NCI-H345 treated with DMSO at 0.1 percent for 48 hours (cell line): ENCODE measurements around the gene ENG.

Experiments used
- DNase-seq: peaks from one replicate; lab custom pipeline; 2025; ENCODE audit not compliant: unreplicated experiment; lab: John Stamatoyannopoulos, UW

The ENG gene

DNA sequence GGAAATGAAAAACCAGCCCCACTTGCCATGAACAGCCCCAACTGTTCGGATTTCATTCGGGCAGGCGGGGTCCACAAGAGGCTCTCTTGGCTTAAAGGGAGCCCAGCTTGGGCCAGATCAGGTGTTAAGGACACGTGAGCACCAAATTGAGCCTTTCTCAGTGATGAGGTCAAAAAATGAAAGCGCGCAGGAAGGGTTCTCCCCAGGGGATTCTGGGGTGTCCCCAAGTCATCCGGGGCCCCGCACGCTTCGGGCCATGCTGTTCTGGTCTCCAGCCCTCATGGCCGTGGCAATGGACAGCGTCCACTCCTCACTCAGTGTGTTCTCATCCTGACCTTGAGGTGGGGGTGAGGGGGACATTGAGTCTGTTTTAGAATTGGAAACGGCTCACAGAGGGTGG is 12.1 kb upstream of the ENG start:
- no peak for DNase-seq

DNA sequence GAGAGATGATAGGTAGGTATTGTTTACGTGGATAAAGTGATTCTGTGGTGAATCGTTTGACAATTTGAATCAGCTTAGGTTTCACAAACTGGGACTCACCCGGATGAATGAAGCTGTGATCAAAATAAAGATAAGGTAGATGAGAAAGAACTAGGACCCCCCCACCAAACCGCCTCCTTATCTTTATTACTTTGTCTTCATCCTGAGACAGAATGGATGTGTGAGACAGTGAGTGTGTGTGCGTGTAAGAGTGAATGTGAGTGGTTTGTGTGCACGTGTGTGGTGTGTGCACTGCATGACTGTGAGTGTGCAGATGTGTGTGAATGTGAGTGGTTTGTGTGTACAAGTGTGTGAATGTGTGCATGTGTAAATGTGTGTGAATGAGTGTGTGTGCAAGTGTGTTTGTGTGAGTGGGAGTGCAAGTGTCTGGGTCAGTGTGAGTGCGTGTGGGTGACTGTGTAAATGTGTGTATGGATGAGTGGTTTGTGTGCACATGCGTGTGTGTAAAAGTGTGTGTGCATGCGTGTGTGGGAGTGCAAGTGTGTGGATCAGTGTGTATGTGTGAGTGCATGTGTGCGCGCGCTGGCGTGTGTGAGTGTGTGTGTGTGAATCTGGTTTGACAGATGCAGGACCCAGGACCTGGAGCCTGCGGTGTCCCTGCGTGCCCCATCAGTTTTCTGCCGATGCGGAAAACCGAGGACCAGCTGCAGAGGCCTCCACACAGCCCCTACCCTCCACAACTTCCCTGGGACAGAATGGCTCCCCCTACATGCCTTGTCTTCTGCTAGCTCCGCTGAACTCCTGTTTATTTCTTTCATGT is 11.4 kb upstream of the ENG start:
- no peak for DNase-seq

DNA sequence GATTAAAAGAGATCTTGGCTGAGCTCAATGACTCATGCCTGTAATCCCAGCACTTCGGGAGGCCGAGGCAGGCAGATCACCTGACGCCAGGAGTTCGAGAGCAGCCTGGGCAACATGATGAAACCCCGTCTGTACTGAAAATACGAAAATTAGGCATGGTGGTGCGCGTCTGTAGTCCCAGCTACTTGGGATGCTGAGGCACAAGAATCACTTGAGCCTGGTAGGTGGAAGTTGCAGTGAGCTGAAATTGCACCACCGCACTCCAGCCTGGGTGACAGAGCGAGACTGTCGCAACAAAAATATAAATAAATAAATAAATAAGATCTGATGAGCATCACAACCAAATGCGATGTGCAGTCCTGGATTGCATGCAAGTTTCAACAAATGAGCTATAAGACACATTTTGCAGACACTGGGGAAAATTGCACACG is 8.7 kb upstream of the ENG start:
- no peak for DNase-seq

DNA sequence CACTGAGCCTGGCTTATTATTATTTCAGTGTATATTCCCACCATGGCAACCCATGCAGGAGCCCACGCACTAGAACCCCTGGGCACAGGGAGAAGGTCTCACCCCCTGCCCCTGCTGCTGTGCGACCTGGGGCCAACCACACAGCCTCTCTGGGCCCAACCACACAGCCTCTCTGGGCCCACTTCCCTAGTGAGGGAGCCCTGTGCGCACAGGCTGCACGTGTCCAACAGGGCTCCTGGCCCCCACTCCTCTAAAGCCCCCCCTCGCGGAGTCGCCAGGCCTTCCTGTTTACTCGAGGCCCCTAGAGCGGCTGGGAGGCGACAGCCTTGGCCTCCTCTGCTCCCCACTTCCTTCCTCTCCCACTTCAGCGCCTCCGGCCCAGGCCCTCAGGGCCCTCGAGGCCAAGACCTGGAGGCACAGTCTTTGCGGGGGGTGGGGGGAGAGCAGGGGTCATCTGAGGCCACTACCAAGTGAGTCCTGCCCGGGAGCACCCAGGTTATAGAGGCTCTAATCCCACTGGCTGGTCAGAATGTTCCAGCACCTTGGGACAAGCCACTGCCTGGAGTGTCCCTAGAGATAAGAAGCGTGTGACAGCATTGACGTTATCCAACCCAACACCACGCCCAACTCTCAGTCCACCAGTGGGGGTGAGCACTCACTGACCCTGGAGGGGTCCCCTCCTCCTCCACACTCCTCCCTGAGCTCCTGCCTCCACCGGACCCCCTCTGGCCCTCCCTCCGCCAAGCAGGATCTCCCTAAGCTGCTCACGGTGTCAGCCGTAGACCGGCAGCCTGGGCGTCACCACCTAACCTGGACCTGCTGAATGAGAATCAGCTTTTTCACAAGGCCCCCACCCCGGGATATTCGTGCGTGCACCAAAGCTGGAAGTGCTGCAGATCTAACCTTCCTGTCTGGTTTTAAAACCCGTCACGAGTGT is 7.9 kb upstream of the ENG start:
- DNase-seq, result no peak

DNA sequence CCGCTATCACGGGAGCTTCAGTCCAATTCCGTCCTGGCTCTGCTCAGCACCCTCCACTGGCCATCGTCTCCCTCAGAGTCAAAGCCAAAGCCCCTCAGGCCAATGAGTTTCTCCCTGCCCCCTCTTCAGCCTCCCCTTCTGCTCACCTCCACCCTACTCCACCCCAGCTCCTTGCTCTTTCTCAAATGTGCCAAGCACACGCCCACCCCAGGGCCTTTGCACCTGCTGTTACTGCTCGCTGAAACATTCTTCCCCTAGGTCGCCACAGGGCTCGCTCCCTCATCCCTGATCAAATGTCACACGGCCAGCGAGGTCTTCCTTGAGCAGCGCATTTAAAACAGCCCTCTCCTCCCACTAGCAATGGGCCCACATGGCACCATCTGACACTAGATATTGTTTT is 6.3 kb upstream of the ENG start:
- DNase-seq, result no peak

DNA sequence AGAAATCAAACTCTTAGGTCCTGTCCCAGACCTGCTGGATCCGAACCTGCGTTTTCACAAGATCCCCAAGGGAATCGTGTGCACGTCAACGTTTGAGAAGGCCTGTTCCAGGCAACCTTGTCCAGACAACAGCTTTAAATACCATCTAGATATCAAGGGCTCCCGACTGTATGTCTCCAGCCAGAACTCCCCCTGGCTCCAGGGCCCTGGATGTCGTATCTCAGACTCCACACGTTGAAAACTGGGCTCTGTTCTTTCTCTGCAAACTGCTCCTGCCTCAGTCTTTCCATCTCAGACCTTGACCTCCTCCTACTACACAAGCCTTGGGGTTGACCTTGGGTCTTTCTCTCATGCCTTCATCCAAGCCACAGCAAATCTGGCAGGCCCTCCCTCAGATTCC is 5.8 kb upstream of the ENG start:
- DNase-seq, result no peak

DNA sequence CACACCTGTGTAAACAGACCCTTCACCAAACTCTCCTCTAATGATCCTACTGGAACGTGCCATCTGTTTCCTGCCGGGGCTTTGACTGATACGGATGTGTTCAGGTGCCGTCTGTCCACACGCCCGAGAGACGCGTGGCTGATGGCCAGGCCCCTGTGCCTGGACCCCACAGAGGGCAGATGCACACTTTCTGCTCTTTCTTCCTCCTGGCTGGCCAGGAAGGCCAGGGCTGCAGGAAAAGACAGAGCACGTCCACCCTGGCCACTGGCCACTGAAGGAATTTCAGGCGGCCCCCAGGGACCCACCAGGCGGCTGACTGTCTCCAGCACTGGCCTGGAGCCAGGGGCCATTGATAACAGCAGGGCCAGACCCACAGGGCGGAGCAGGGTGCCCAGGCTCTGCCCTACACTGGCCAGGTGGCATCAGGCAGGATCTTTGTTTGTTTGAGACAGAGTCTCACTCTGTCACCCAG is 3.6 kb upstream of the ENG start:
- DNase-seq, result no peak

DNA sequence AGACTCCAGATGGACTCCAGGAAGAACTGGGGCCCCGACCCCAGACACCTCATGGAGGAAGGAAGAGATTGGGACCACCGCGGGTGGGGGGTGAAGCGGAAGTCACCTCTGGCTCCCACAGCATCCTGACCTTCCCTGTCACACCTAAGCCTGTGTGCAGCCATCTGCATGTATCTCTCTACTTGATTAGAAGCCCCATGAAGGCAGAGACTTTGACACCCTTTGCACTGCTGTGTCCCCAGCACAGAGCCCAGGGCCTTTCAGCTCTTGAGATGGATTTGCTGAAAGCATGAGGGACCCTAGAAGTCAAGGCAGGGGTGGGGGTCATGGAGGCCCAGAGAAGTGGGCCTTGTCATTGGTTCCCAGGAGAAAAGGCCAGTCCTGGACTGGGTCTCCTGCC is 2.8 kb upstream of the ENG start:
- no peak for DNase-seq

DNA sequence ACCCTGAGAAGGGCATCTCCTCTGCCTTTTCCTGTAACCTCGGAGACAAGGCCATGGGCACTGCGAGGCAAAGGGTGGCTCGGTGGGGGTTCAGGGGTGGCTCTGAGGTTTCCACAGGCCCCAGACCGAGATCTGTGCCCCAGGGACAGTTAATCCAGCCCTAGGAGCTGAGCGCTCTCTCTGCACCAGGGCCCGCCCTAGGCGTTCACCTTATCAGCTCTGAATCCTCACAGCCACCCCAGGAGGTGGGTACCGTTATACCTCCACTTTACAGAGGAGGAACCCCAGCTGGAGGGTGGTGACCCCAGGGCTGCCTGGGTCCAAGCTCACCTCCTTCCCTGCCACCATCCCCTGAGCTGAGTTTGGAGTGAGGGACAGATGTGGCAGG is 2.3 kb upstream of the ENG start:
- no peak for DNase-seq

DNA sequence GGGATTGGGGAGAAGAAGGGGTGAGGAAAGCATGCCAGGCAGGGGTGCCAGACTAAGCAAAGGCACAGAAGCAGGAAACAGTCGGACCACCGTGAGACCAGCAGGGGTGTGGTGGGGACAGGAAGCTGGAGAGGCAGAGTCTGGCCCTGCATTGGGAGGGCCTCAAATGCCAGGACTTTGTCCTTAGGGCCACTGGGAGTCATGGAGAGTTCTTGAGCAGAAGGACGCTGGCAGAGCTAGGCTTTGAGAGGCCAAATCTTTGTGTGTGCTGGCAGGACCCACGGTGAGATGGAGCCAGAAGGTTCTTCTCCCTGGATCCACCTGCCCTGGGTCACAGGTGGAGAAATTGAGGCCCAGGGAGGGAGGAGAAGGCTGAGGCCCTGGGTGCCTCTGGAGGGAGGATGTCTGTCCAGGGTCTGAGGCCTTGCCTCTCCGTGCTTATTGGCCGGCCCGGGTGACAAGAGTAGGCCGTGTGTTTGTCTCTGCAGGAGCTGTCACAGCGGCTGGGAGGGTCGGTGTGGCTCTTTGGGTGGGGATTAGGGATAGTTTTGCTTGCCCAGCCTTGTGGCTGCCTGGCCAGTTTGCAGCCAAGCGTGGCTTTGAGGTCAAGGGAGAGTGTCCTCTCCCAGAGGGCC is 1.8 kb upstream of the ENG start:
- no peak for DNase-seq

DNA sequence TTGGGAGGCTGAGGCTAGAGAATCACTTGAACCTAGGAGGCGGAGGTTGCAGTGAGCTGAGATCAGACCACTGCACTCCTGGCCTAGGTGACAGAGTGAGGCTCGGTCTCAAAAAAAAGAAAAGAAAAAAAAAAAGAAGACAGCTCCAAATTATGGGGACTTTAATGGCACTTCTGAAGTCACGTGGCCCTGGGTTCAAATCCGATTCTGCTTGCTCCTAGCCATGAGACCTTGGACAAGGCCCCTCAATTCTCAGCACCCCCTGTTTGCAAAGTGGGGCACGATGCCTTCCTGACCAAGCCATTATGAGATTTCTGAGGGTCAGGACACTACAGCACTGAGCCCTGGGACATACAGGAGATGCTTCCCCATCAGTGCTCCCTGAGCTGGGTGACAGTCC is 1.1 kb upstream of the ENG start:
- no peak for DNase-seq

DNA sequence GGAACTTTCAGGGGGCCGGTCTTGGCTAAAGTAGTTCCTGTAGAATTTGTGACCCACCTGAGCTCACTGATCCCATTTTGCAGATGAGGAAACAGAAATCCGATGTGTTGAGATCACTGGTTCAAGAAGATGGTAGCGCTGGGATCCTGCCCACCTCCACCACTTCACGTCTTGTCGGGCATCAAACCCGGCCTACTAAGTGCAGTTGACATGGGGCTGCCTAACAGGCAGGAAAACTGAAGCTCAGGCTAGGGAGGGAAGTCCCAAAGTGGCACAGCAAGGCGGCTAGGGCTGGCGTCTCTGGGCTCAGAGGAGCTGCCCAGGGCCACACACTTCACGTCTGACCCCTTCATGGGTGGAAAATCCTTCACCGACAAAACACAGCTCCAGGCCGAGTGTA is 502 bp upstream of the ENG start:
- DNase-seq, result no peak

DNA sequence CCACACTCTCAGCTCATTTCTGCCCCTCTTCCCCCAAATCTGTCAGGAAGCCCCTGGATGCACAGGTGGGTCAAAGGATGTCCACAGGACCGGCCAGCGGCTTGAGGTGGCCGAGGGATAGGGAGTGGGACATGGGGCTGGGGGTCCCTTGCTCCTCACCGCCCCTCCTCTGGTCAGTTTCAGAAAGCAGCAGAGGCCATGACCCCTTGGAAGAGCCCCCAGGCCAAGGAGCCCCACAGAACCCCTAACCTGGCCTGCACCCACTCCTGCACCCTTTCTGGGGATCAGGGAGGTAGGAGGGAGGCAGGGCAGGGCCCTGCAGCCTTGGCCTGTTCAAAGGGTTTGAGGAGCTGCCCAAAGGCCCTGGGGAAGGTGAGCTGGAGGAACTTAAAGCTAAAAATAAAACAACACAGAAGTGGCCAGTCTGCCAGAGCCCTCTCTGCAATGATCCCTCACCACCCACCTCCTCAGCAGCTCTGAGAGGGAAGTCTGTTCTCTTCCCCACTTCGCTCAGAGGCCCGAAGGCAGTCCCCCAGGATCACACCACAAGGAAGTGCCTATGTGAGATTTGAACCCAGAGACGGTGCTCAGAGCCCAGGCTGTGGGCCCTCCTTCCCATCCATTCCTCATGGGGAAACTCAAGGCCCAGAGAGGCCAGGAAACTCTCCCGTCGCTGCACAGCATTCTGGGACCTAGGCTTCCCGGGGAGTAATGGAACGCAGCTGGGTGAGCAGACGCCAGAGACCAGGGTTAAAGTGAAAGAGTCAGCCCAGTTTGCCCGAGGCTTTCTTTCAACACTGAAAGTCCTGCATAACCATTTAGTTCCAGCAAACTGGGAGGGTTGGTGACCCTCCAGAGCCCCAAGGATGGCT is 910 bp downstream of the ENG start:
- DNase-seq, result no peak

DNA sequence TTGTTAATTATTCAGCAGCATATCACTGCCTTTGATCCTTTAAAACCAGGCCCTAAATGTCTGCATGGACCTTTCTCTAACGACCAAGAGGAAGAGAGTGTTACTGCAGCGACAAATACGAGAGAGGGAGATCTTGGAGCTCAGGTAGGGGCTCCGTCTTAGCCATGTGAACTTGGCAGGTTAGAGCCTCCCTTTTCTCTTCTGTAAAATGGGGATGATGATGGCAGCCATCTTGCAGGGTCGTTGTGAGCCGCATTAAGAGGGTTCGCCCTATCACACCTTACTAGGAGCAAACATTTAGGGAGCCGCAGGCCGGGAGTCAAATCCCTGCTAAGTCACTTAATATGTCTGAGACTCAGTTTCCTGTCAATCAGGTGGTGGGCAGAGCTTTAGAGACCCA is 1.6 kb downstream of the ENG start:
- DNase-seq, result no peak

DNA sequence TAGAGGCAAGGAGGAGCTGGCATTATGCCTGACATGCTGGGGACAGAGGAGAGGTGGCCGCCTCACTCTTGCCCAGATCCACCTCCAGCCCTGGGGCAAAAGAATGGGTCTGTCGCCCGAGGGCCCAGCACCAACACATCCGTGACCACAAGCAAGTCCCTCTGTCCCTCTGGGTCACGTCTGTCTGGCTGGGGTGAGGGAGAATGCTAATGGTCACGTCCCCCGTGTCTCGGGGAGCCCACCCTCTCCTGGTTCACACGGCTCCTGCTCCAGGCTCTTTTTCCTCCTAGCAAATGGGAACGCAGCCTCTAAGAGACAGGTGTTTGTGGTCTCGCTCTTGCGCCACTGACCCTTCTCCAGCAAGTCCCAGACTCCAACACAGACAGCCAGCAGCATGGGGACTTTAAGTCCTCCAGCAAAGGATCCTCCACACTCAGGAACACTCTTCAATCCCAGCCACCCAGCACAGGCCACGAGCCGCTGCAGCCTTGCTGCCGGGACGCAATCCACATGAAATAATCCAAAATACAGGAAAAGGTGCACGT is 4.1 kb downstream of the ENG start:
- DNase-seq, result no peak

DNA sequence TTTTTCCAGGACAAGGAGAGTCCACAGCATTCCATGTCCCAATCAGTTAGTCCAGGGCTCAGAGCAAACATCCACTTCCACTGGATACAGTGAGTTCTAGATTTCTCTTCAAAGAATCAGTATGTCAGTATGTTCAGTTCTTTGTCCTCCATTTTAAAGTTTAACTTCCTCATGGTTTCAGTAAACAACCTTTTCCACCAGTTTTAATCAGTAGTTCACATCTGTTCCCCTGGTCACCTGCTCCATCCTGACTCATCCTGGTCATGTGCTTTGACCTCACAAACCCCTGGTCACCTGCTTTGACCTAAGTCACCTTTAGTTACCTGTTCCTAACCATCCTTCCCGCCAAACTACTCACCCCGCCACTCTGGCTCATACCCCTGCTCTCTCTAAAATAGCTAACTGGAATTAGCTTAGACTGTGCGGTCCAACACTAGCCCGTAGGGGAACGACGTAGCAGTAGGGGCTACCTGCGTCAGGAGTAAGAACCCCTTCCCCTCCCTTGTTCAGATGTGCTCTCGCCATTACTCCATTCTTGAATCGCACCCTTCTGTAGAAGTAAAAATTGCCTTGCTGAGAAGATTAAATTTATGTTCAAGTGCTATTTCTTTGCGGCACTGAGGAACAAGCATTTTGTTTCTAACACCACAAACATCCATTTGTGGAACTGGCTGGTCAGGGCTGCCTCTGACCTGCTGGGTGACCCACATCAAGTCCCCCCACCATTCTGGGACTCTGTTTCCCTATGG is 5.5 kb downstream of the ENG start:
- no peak for DNase-seq

DNA sequence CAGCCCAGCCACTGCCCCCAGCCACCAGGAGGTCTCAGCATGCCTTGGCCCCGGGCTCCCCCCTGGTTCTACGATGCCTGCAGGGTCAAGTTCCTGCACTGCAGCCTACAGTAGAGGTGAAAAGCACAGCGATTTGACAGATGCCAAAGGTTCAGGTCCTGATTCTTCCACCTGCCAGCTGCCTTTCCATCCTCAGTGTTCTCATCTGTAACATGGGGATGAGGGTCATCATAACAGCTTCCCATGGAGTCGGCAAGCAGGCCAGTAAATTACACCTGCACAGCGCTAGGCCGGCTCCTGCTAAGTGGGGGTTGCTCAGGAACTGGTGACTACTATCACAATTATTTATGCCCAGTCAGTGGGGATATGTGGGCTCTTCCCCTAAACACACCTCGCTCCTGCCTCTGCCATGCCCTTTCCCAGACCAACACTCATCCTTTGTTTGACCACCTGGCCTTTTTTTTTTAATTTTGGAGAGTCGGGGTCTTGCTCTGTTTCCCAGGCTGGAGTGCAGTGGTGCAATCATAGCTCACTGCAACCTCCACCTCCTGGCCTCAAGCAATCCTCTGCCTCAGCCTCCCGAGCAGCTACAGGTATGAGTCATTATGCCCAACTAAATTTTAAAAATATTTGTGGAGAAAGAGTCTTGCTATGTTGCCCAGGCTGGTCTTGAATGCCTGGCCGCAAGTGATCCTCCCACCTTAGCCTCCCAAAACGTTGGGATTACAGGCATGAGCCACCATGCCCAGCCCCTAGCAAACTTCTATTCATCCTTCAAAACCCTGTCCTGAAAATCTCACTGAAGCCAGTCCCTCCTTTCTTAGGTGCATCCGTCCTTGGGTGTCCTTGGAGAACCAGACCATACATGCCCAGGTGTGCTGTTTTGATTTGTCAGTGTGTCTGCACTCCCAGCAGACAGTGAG is 6.4 kb downstream of the ENG start:
- no peak for DNase-seq

DNA sequence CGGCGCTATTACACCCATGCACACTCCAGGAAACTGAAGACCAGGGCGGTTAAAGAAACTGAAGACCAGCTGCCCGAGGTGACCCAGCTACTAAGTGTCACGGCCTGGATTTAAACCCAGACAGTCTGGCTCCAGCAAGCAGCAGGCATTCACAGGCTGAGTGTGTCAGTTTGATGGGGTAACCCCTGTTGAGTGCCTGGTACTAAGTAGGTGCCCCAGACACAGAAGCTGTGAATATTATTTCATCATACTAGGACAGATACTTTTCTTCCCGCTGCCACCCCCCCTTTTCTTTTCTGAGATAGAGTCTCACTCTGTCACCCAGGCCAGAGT is 7.3 kb downstream of the ENG start:
- DNase-seq, result no peak
